ENCODE results near the gene RNF14. TPM values are rescaled to one million over a fixed set of nuclear protein-coding genes. Genes with fewer than 3 reads are reported as not detected.

RNF14 gene
- total and polyA plus RNA-seq, 9 of the 15 experiments (the other 6 are each of a cell fraction or from before 2014, with no cell fraction given), result 36.3 to 140 (median 75.1) TPM

DNA sequence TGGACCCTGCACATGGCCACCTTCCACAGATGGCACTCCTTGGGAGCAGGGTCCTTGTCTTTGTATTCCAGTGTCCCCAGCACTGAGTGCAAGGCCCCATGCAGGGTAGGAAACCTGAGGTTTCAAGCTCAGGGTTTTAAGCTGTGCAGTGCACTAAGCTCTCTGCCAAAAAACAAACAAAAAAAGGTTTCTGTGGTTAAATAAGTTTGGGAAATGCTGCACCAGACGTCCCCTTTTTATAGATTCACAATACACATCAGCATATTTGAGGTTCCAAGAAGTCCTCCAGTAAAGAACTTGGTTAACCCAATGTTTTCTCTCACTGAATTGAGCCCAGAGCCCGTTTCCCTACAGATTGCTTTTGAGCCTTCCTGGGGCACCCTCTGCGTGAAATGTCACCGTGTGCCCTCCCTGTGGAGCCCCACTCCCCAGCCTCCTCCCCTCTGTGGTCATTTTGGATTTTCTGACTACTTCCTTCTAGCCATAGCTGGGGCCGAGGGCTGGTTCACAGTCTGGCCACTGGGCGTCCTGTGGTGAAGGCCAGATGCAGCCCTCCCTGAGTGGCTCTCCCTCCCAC lies 28.1 kb upstream of the RNF14 start:
- ATAC-seq, result peak; percentile 89
- no peak overlapping the region for H2AFZ ChIP-seq (ENCODE audit: low read depth, low read length)
- BruUV-seq (replicated peaks), result no TSS peak

More for the DNA sequence above, 28.1 kb upstream of the RNF14 start:
- Histone ChIP-seq H4K20me1 (replicated peaks; ENCODE audit: control insufficient read depth, insufficient read depth, low read length) (0 out of 2 replicates have a peak, but pooled peaks cover 4% of the 10 kb centered on the region), H3K9me3 (replicated peaks; ENCODE audit: control insufficient read depth, insufficient read depth, low read depth, low read length) (no peaks in the 10 kb centered on the region), H3K9ac (ENCODE audit: insufficient read depth in 1 of 2, low read depth in 2 of 2, low read length in 2 of 2) (peak overlapping the region in 1 of 2 experiments; percentile 54; a peak in 1 of 4 replicates), H3K4me2 (ENCODE audit: insufficient read depth, low read length) (no peak overlapping the region), H3K27me3 (ENCODE audit: control insufficient read depth in 2 of 2, insufficient read depth in 2 of 2, low read length in 2 of 2) (peaks cover 10 to 11% of the 10 kb centered on the region in 2 experiments; a peak in 3 of 5 replicates), H3K79me2 (ENCODE audit: control insufficient read depth, insufficient read depth, low read length) (no peaks in the 10 kb centered on the region), H3K4me1 (replicated peaks in 1 of 2; ENCODE audit: control insufficient read depth in 2 of 2, insufficient read depth in 2 of 2, low read length in 2 of 2) (peaks cover 0 to 8% of the 10 kb centered on the region in 2 experiments; a peak in 2 of 5 replicates), H3K9me1 (ENCODE audit: control insufficient read depth, insufficient read depth, low read length) (no peaks in the 10 kb centered on the region), H3K4me3 (no peak overlapping the region), H3K36me3 (ENCODE audit: control insufficient read depth, insufficient read depth, low read length) (peaks cover 33% of the 10 kb centered on the region), H3K27ac (ENCODE audit: extremely low read depth, low read depth, low read length) (no peak overlapping the region)
- WGBS (ENCODE audit: insufficient coverage, low coverage, missing lambda C conversion rate), result 3% methylated on average over 6 of the region's 6 CpGs
- intact Hi-C loops (cut with micrococcal nuclease), result no loop called here
- ChIA-PET POLR2A (interaction anchor here (0.6 to 2.4 kb wide), 5 partner anchors 17 to 167 kb away, joined by 3 to 10 read pairs (median 4); partner anchors contain the start of genes DELE1 and PCDH12), CTCF (ENCODE audit: low intra/inter-chr PET ratio) (interaction anchor here (0.6 kb wide), 1 partner anchor 25 kb away, joined by 4 read pairs; no protein-coding TSS in a partner anchor)
- in situ Hi-C loops (cut with MboI), result no loop called here
- FAIRE-seq, result no peak
- DNase-seq (ENCODE audit: extremely low read depth in 1 of 4, low spot score in 3 of 4), result peak; percentile 30 to 38 (median 34)
- no peak for TF ChIP-seq CHD1 (IDR thresholded peaks at IDR 0.05; ENCODE audit: low read length)
- peak in 2 of 3 experiments; percentile 28 to 31; a peak in 2 of 6 replicates for TF ChIP-seq CTCF (IDR thresholded peaks at IDR 0.05 in 2 of 3, conservative IDR thresholded peaks at IDR 0.05 in 1 of 3; ENCODE audit: insufficient read depth in 2 of 3, low read depth in 1 of 3, low read length in 3 of 3)
- 0 out of 2 replicates have a peak, but pooled peaks have one; percentile 9 for TF ChIP-seq POLR2AphosphoS5 (IDR thresholded peaks at IDR 0.05; ENCODE audit: control insufficient read depth, insufficient read depth, low read depth, low read length)

Measured in K562 (cell line).